ENCODE results near the gene TRIM44.

DNA sequence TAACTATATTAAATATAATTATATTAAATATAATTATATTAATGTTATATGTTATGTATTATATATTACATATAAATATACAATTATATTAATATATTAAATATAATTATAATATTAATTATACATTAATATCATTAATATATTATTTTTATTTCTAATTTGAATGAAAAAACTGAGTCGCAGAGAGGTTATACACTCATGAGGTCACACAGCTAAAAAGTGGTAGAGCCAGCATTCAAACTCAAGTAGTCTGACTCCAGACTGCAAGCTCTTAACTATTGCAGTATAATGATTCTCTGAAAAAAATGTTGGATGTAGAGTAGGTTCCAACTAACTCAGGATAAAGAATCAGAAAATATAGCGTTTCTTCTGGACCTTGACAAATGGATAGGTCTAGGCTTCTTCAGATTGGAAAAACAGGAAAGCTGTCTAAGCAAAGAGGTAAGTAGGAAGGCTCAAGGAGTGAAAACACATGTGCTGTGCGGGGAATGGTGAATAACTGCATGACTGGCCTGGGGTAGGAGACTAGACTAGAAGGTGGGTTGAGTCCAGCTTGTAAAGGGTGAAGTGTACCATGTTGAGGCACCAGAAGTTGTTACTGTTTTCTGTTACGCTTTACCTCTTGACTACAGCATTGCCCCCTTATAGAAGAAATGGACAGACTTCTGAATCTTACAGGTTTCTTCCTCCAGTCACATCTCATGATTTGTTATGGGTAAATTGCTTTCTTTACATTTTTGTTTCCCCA, 80.3 kb downstream of the TRIM44 start:
- TF ChIP-seq, protein P1, sequence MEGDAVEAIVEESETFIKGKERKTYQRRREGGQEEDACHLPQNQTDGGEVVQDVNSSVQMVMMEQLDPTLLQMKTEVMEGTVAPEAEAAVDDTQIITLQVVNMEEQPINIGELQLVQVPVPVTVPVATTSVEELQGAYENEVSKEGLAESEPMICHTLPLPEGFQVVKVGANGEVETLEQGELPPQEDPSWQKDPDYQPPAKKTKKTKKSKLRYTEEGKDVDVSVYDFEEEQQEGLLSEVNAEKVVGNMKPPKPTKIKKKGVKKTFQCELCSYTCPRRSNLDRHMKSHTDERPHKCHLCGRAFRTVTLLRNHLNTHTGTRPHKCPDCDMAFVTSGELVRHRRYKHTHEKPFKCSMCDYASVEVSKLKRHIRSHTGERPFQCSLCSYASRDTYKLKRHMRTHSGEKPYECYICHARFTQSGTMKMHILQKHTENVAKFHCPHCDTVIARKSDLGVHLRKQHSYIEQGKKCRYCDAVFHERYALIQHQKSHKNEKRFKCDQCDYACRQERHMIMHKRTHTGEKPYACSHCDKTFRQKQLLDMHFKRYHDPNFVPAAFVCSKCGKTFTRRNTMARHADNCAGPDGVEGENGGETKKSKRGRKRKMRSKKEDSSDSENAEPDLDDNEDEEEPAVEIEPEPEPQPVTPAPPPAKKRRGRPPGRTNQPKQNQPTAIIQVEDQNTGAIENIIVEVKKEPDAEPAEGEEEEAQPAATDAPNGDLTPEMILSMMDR (conservative IDR thresholded peaks at IDR 0.05; ENCODE audit: low read depth, low read length) = no peak
- TF ChIP-seq EZH2 (IDR thresholded peaks at IDR 0.05; ENCODE audit: borderline replicate concordance, low read depth, low read length, poor library complexity, severe bottlenecking) = no peak
